Measurements from ENCODE around the gene PRIMPOL. TPM values are rescaled to one million over a fixed set of nuclear protein-coding genes. Genes with fewer than 3 reads are reported as not detected.
A peak's percentile ranks its signal among the peaks of the same experiment; 100 is the strongest.

The PRIMPOL gene
- total RNA-seq, 1 donor from 2014 or later = 8.3 TPM

DNA sequence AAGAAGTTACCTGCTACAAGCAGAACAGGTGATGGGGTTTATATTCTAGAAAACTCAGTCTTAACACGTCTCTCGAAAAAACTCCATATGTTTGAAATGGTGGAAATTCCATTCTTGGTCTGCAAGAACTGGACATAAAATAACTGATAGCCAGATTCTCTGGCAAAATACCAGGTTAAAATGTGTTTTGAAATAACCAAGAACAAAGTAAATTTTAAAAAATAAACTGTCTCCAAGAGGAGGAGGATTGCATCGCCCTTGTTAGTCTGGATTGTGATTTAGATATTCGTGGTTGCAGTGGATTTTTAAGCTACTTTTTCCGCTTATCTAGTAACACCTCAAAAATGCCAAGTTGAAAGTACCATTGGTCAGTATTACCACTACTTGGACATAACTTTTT is 43.5 kb downstream of the PRIMPOL start:
- intact Hi-C loops (cut with DNase I) = no loop called here
- no peak for DNase-seq (ENCODE audit: low spot score)

- intact Hi-C loops (cut with DNase I) = no loop called here
- no peak for DNase-seq (ENCODE audit: low spot score)
These were observed 44.9 kb downstream of the PRIMPOL start for GRCh38 chr4:184694412-184694956.

- no peak for DNase-seq (ENCODE audit: low spot score)
- intact Hi-C loops (cut with DNase I) = no loop called here
These were observed 45.8 kb downstream of the PRIMPOL start for GRCh38 chr4:184695178-184695896.

DNA sequence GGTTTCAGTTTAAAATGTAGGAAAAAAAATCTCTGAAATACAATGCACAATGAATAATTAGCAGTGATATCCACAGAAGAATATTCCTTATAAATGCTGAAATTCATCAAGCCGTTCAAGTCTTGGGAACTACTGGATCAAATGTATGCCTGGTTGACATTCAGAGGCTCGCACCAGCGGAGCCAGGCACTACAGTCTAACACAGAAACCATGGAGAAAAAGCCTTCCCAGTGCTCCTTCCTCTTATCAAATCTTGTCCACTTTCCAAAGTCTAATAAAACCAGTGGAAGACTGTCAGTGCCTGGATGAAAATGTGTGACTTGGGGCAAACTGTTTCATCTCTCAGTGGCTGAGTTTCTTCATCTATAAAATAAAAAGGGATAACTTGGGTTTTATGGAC is 48.4 kb downstream of the PRIMPOL start:
- intact Hi-C loops (cut with DNase I) = no loop called here
- no peak for DNase-seq (ENCODE audit: low spot score)

GRCh38 chr4:184699941-184700340 is 50.4 kb downstream of the PRIMPOL start:
- no peak for DNase-seq (ENCODE audit: low spot score)
- intact Hi-C loops (cut with DNase I) = no loop called here

DNA sequence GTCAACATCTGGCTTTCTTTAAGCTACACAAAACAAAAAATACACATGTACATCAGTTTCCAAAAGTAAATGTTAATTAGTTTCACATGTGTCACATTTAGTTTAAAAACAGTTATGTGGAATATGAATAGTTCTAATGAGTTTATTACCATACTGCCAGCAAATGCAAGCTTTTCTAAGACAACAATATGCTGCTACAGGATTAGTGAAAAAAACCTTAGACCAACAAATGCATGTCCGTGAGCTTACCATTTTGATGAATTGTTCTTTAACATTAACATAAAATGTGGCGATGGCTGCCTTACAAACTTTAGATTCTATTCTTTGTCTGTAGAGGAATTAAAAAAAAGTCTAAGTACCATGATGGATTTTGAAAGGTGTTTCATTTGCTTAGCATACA is 52.6 kb downstream of the PRIMPOL start:
- intact Hi-C loops (cut with DNase I) = no loop called here
- no peak for DNase-seq (ENCODE audit: low spot score)

GRCh38 chr4:184705692-184706091 is 56.2 kb downstream of the PRIMPOL start:
- DNase-seq (ENCODE audit: low spot score) = no peak
- intact Hi-C loops (cut with DNase I) = no loop called here

DNA sequence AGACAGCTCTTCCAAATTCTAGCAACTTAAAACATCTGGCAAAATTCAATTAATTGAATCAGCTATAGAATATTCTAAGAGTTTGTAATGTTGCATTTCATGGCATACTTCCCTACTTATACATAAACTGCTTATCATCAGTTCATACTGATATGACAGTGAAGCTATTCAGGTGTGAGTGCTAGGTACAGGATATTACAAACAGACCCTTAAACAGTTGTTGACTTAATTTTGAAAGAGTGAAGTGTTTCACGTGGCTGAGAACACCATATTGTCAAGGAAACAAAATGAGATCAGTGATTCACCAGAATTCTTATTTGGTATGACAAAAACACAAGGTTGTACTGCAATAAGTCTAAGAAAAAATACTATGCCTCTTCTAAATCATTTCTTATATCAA is 56.9 kb downstream of the PRIMPOL start:
- intact Hi-C loops (cut with DNase I) = no loop called here
- no peak for DNase-seq (ENCODE audit: low spot score)

DNA sequence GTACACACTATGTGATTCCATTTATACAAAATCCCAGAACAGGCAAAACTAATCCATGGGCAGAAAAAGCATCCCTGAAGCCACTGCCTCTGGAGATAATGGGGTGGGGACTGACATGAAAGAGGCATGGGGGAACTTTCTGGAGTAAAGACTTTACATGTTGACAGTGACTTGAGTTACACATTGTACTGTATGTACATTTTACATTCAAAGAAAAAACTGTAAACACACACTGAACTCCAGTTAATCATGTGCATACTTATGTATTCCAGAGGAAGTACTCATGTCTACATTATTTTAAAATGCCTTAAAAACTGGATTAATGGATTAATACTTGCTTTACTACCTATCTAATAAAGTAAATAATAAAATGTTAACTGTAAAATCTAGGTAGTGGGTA is 62.8 kb downstream of the PRIMPOL start:
- intact Hi-C loops (cut with DNase I) = no loop called here
- DNase-seq (ENCODE audit: low spot score) = no peak

- intact Hi-C loops (cut with DNase I) = no loop called here
These were observed 64.3 kb downstream of the PRIMPOL start for GRCh38 chr4:184713887-184714286.

DNA sequence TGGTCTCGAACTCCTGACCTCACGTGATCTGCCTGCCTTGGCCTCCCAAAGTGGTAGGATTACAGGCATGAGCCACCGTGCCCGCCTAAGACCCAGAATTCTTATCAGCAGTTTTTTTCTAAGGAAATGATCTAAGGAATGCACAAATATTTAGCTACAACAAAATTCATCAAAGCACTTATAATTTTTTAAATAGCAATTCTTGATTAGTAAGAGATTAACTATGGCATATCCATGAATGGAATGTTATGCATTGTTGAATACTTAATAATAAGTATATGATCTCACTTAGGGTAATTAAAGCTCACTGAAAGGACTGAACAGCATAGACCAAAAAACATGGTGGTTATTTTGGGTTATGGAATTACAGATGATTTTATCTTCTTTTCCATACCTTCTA is 66.0 kb downstream of the PRIMPOL start:
- intact Hi-C loops (cut with DNase I) = no loop called here
- no peak for DNase-seq (ENCODE audit: low spot score)

More at GRCh38 chr4:184713887-184714286, 64.3 kb downstream of the PRIMPOL start:
- no peak for DNase-seq (ENCODE audit: low spot score)

GRCh38 chr4:184719407-184719806 is 69.9 kb downstream of the PRIMPOL start:
- intact Hi-C loops (cut with DNase I) = no loop called here
- no peak for DNase-seq (ENCODE audit: low spot score)

- no peak for DNase-seq (ENCODE audit: low spot score)
- intact Hi-C loops (cut with DNase I) = no loop called here
These were observed 71.7 kb downstream of the PRIMPOL start for GRCh38 chr4:184721254-184721653.

GRCh38 chr4:184722798-184723197 is 73.3 kb downstream of the PRIMPOL start:
- DNase-seq (ENCODE audit: low spot score) = no peak
- intact Hi-C loops (cut with DNase I) = no loop called here

DNA sequence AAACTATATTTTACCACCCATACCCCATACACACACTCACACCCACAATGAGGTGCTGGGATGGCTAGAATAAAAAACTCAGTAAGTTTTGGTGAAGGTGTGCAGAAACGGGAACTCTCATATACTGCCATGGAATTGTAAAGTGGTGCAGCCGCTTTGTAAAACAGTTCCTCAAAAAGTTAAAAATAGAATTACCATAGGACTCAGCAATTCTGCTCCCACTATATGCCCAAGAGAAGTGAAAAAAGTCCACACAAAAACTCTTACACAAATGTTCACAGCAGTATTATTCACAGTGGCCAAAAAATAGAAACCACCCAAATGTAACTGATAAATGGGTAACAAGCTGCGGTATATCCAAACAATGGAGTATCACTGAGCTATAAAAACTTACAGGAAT is 77.9 kb downstream of the PRIMPOL start:
- intact Hi-C loops (cut with DNase I) = no loop called here
- no peak for DNase-seq (ENCODE audit: low spot score)

DNA sequence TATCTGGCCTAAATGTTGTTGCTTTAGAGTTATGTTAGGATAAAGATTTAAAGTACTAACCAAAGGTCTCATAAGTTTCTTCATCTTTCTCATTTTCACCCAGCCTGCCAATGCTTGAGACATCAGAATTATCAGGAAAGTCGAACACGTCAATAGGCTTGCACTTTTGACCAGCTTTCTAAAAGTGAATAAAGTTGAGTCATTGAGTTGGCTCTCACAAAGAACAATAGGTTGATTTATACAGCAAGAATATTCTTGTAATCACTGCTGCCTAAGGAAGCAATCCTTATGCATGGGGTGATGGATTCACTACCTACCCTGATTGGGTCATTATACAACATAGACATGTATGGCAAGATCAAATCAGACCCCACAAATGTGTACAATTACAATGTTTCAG is 79.3 kb downstream of the PRIMPOL start:
- intact Hi-C loops (cut with DNase I) = no loop called here
- no peak for DNase-seq (ENCODE audit: low spot score)

GRCh38 chr4:184729946-184730345 is 80.4 kb downstream of the PRIMPOL start:
- intact Hi-C loops (cut with DNase I) = loop anchor here (5.0 to 10.0 kb wide), 2 partner anchors 195 to 468 kb away; no protein-coding TSS in a partner anchor
- no peak for DNase-seq (ENCODE audit: low spot score)

- intact Hi-C loops (cut with DNase I) = loop anchor here (5.0 to 10.0 kb wide), 2 partner anchors 196 to 469 kb away; no protein-coding TSS in a partner anchor
- DNase-seq (ENCODE audit: low spot score) = no peak
These were observed 81.5 kb downstream of the PRIMPOL start for GRCh38 chr4:184731056-184731455.

GRCh38 chr4:184732126-184732525 is 82.6 kb downstream of the PRIMPOL start:
- intact Hi-C loops (cut with DNase I) = loop anchor here (5.0 to 10.0 kb wide), 2 partner anchors 197 to 470 kb away; no protein-coding TSS in a partner anchor
- no peak for DNase-seq (ENCODE audit: low spot score)

DNA sequence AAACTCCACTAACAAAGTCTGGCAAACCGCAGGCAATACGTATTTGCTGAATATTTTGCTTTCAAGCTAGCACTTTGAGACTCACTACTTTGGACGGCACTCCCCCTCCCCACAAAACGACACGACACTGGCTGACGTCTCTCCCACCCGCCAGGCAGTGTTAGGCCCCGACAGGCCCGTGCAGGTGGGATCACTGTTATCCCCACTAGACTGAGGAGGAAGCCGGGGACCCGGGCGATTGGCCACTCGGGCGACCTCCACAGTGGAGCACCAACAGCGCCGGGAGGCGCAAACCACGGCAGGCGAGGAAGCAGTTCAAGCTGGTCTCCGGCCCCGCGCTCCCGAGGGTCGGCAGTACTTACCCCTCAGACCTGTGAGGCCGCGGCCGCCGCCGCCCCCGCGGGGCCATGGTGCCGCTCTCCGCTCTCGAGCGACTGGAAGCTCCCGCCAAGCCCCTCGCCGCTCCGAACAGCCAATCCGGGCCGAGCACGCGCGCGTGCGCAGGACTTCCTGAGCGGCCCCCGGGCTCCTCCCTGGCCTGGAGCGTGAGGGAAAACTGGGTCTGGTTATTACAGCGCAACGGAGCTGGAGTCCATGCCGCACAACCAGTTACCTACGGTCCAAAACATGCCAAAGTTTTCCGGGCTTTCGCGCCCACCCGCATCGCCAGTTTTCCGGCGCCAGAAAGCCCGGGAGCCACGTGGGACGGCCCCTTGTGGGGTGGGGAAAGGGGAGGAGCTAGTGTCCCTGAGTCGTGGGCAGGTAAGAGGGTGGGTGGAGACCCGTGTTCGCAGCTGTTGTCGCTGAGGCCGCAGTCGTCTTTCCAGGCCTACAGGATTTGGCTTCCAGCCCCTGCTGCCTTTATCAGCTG is 84.4 kb downstream of the PRIMPOL start, which contains the start of gene CENPU:
Gene CENPU, minus strand, starts transcription at position 443 of the 871 bp plus-strand sequence. Its CDS starts 34 bp downstream, at position 409.
- DNase-seq (ENCODE audit: low spot score) = peak; percentile 95
- intact Hi-C loops (cut with DNase I) = loop anchor here (2.0 to 10.0 kb wide), 3 partner anchors 85 to 472 kb away; partner anchors contain the start of genes CASP3 and PRIMPOL

Data from cardiac septum (tissue), 1 donor.